Spleen (tissue), 3 donors: ENCODE measurements around the gene AK8.

Experiments used
- POLR2A ChIP-seq, 3 donors: fragments of 450-650 bp; IDR thresholded peaks; one replicate each; pipeline ENCODE4 v1.5.1; 2017; ENCODE audit warnings: antibody characterized with exemption in 3 of 3, mild to moderate bottlenecking in 1 of 3
- POLR2AphosphoS5 ChIP-seq, 3 donors: sonication (generic); formaldehyde crosslinking; IDR thresholded peaks; one replicate each; pipeline ENCODE4 v1.5.1; 2017; ENCODE audit warnings: antibody characterized with exemption in 3 of 3

- TF ChIP-seq POLR2AphosphoS5 (IDR thresholded peaks at IDR 0.05) (no peak), POLR2A (IDR thresholded peaks at IDR 0.05) (no peak)
Measured at GRCh38 chr9:132875159-132875558, 2.9 kb downstream of the AK8 start.
